Trophoblast cell (in vitro differentiated cells and primary cell): ENCODE measurements around the gene IMPDH1.

ENCODE experiments used
- DNase-seq, 2 donors: peaks; one replicate each; pipeline ENCODE4 v3.0.0-alpha.2; 2016
- H2AFZ ChIP-seq: 2 replicates; pipeline ENCODE4 v1.6.1; 2013; ENCODE audit warnings: low read length, moderate library complexity, mild to moderate bottlenecking; ENCODE audit not compliant: insufficient read depth, poor library complexity
- H2AK5ac ChIP-seq: 2 replicates; pipeline ENCODE4 v1.6.1; 2013; ENCODE audit warnings: mild to moderate bottlenecking, low read length
- H2BK120ac ChIP-seq: 2 replicates; pipeline ENCODE4 v1.6.1; 2013; ENCODE audit warnings: low read length, mild to moderate bottlenecking, moderate library complexity; ENCODE audit not compliant: insufficient read depth, poor library complexity
- H2BK12ac ChIP-seq: 2 replicates; pipeline ENCODE4 v1.6.1; 2013; ENCODE audit warnings: mild to moderate bottlenecking, low read length, moderate library complexity
- H2BK5ac ChIP-seq: 2 replicates; pipeline ENCODE4 v1.6.1; 2013; ENCODE audit warnings: low read length, low read depth, moderate library complexity, mild to moderate bottlenecking; ENCODE audit not compliant: poor library complexity
- H3K14ac ChIP-seq: 2 replicates; pipeline ENCODE4 v1.6.1; 2013; ENCODE audit warnings: mild to moderate bottlenecking, low read length
- H3K18ac ChIP-seq: 2 replicates; pipeline ENCODE4 v1.6.1; 2013; ENCODE audit warnings: mild to moderate bottlenecking, low read length
- H3K23ac ChIP-seq: 2 replicates; pipeline ENCODE4 v1.6.1; 2013; ENCODE audit warnings: low read length
- H3K27ac ChIP-seq: 2 replicates; pipeline ENCODE4 v1.5.1; 2013; ENCODE audit warnings: low read depth, mild to moderate bottlenecking, inconsistent platforms, low read length, moderate library complexity
- H3K27me3 ChIP-seq: 2 replicates; pipeline ENCODE4 v1.6.1; 2013; ENCODE audit warnings: inconsistent platforms, mild to moderate bottlenecking, low read length, moderate library complexity; ENCODE audit not compliant: insufficient read depth
- H3K36me3 ChIP-seq, 2 experiments: 1 replicate in 1 of 2; 2 replicates in 1 of 2; pipeline ENCODE4 v1.6.1; 2013; ENCODE audit warnings: low read length in 2 of 2, mild to moderate bottlenecking in 2 of 2, moderate library complexity in 1 of 2; ENCODE audit not compliant: insufficient read depth in 2 of 2, control insufficient read depth in 1 of 2
- H3K4ac ChIP-seq: 2 replicates; pipeline ENCODE4 v1.6.1; 2013; ENCODE audit warnings: low read depth, mild to moderate bottlenecking, low read length, moderate library complexity
- H3K4me1 ChIP-seq, 2 experiments: 1 replicate in 1 of 2; 2 replicates in 1 of 2; pipeline ENCODE4 v1.6.1; 2013; ENCODE audit warnings: low read length in 2 of 2, mild to moderate bottlenecking in 2 of 2, moderate library complexity in 1 of 2; ENCODE audit not compliant: insufficient read depth in 2 of 2, control insufficient read depth in 1 of 2
- H3K4me2 ChIP-seq: 2 replicates; pipeline ENCODE4 v1.6.1; 2013; ENCODE audit warnings: inconsistent platforms, mild to moderate bottlenecking, low read length, moderate library complexity
- H3K4me3 ChIP-seq: 2 replicates; pipeline ENCODE4 v1.5.1; 2013; ENCODE audit warnings: mild to moderate bottlenecking, low read depth, low read length, inconsistent platforms
- H3K79me1 ChIP-seq: one replicate; pipeline ENCODE4 v1.6.1; 2013; ENCODE audit warnings: low read length
- H3K79me2 ChIP-seq: 2 replicates; pipeline ENCODE4 v1.6.1; 2013; ENCODE audit warnings: low read length, mild to moderate bottlenecking; ENCODE audit not compliant: control insufficient read depth, insufficient read depth, poor library complexity
- H3K9ac ChIP-seq: 2 replicates; pipeline ENCODE4 v1.6.1; 2013; ENCODE audit warnings: mild to moderate bottlenecking, low read length
- H3K9me3 ChIP-seq: 2 replicates; pipeline ENCODE4 v1.6.1; 2013; ENCODE audit warnings: low read depth, mild to moderate bottlenecking, control low read depth, inconsistent platforms, low read length; ENCODE audit not compliant: insufficient read depth
- H4K12ac ChIP-seq: 2 replicates; pipeline ENCODE4 v1.6.1; 2013; ENCODE audit warnings: low read depth, mild to moderate bottlenecking, low read length, moderate library complexity
- H4K8ac ChIP-seq: 2 replicates; pipeline ENCODE4 v1.6.1; 2013; ENCODE audit warnings: low read depth, mild to moderate bottlenecking, low read length, moderate library complexity
- H4K91ac ChIP-seq: one replicate; pipeline ENCODE4 v1.6.1; 2013; ENCODE audit warnings: low read depth, mild to moderate bottlenecking, low read length, moderate library complexity
- WGBS: extraction: QIAGEN DNeasy Blood & Tissue Kit; methylation state at CpG from one replicate; pipeline ENCODE4 v1.1.7; 2013; ENCODE audit warnings: missing lambda C conversion rate; ENCODE audit not compliant: insufficient read length, insufficient coverage; ENCODE audit errors: extremely low coverage; 5-methylcytosine and 5-hydroxymethylcytosine counted together

The IMPDH1 gene

GRCh38 chr7:128404143-128404681 is 5.6 kb downstream of the IMPDH1 start:
- peaks cover 23% of the 10 kb centered on the region for H3K27me3 ChIP-seq
- no peak overlapping the region for H2BK5ac ChIP-seq
- no CpG with 5 or more reads among the region's 9 CpGs for WGBS

DNA sequence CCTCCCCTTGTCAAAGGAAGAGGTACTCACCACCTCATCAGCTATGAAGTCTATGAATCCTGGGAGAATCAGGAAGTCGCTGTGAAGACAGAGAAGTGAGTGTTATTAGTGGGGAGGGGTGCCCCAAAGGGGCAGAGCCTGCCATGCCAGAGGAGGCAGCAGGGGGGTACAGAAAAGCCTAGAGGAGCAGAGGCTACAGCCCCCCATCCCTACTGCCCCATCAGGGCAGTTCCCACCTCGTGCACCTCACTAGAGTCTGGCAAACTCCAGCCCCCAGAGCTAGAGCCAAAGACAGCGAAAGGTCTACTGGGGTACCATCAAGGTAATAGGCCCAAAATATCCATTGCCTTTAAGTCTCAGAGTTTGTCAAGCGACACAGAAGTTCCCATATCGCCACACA is 6.1 kb downstream of the IMPDH1 start:
- no peak for DNase-seq
- Histone ChIP-seq H3K27ac (no peak overlapping the region), H2BK5ac (no peak overlapping the region), H3K4ac (no peak overlapping the region), H4K8ac (no peak overlapping the region), H3K9ac (no peak overlapping the region), H4K12ac (no peak overlapping the region), H3K79me2 (peaks cover 4% of the 10 kb centered on the region), H3K18ac (no peak overlapping the region), H3K9me3 (no peaks in the 10 kb centered on the region), H3K4me3 (no peak overlapping the region), H2AFZ (no peak overlapping the region), H3K79me1 (peaks cover 5% of the 10 kb centered on the region), H3K23ac (no peak overlapping the region), H3K4me2 (no peak overlapping the region), H4K91ac (no peak overlapping the region), H2BK120ac (no peak overlapping the region), H2BK12ac (no peak overlapping the region), H2AK5ac (no peak overlapping the region), H3K27me3 (peaks cover 17% of the 10 kb centered on the region), H3K4me1 (peaks cover 5% of the 10 kb centered on the region in 2 experiments), H3K14ac (no peak overlapping the region), H3K36me3 (peaks cover 7 to 10% of the 10 kb centered on the region in 2 experiments)
- no CpG with 5 or more reads among the region's 5 CpGs for WGBS

More at GRCh38 chr7:128404143-128404681, 5.6 kb downstream of the IMPDH1 start:
- Histone ChIP-seq H2AFZ (no peak overlapping the region), H2AK5ac (no peak overlapping the region), H3K4me2 (no peak overlapping the region), H3K4ac (no peak overlapping the region), H4K91ac (no peak overlapping the region), H3K79me2 (peaks cover 4% of the 10 kb centered on the region), H2BK120ac (no peak overlapping the region), H3K18ac (no peak overlapping the region), H4K12ac (no peak overlapping the region), H3K36me3 (peaks cover 7 to 10% of the 10 kb centered on the region in 2 experiments), H3K4me1 (peaks cover 5 to 10% of the 10 kb centered on the region in 2 experiments), H3K23ac (no peak overlapping the region), H2BK12ac (no peak overlapping the region), H3K79me1 (peaks cover 5% of the 10 kb centered on the region), H3K27ac (no peak overlapping the region), H4K8ac (no peak overlapping the region), H3K14ac (no peak overlapping the region), H3K9ac (no peak overlapping the region), H3K9me3 (no peaks in the 10 kb centered on the region), H3K4me3 (no peak overlapping the region)
- no peak for DNase-seq

DNA sequence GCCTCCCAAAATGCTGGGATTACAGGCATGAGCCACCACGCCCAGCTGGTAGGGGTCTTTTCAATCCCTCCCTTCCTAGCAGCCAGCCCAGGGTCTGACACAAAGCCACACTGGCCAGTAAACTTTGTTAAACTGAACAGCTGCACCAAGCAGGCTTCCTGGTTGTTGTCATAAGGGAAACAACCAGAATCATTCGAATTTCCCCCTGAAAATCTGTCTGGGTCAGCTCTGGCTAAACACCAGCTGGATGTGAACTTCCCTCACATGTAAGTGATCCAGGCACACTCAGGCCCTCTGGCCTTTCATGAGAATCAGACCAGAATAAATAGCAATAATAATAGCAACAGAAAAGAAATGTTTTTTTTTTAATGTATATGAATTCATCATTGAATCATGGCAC is 7.4 kb downstream of the IMPDH1 start:
- Histone ChIP-seq H3K4me3 (no peak overlapping the region), H3K23ac (no peak overlapping the region), H3K27ac (no peak overlapping the region), H3K79me2 (peaks cover 4% of the 10 kb centered on the region), H2AK5ac (no peak overlapping the region), H3K18ac (no peak overlapping the region), H3K4me2 (no peak overlapping the region), H3K9me3 (no peaks in the 10 kb centered on the region), H3K27me3 (peaks cover 15% of the 10 kb centered on the region), H2BK12ac (no peak overlapping the region), H3K79me1 (peaks cover 5% of the 10 kb centered on the region), H3K4ac (no peak overlapping the region), H3K14ac (no peak overlapping the region), H3K9ac (no peak overlapping the region), H4K12ac (no peak overlapping the region), H3K4me1 (peaks cover 4 to 5% of the 10 kb centered on the region in 2 experiments), H2BK5ac (no peak overlapping the region), H2BK120ac (no peak overlapping the region), H2AFZ (no peak overlapping the region), H3K36me3 (peaks cover 7 to 12% of the 10 kb centered on the region in 2 experiments), H4K8ac (no peak overlapping the region), H4K91ac (no peak overlapping the region)
- no CpG with 5 or more reads among the region's 2 CpGs for WGBS
- DNase-seq: no peak

GRCh38 chr7:128400566-128400965 is 9.2 kb downstream of the IMPDH1 start:
- no peak overlapping the region for H2BK5ac ChIP-seq
- H3K4me2 ChIP-seq: no peak overlapping the region
- H3K27me3 ChIP-seq: peaks cover 8% of the 10 kb centered on the region
- H3K14ac ChIP-seq: no peak overlapping the region
- H3K79me2 ChIP-seq: peaks cover 3% of the 10 kb centered on the region
- no peak overlapping the region for H2BK120ac ChIP-seq
- no peak overlapping the region for H4K91ac ChIP-seq
- WGBS: no CpG with 5 or more reads among the region's 5 CpGs
- H3K4me3 ChIP-seq: no peak overlapping the region
- H3K27ac ChIP-seq: no peak overlapping the region
- H3K18ac ChIP-seq: no peak overlapping the region
- H3K4me1 ChIP-seq: peaks cover 4% of the 10 kb centered on the region in 2 experiments
- no peak overlapping the region for H3K4ac ChIP-seq
- H3K9ac ChIP-seq: no peak overlapping the region
- DNase-seq: no peak
- H3K9me3 ChIP-seq: no peaks in the 10 kb centered on the region
- no peak overlapping the region for H2AK5ac ChIP-seq
- H2AFZ ChIP-seq: no peak overlapping the region
- H3K79me1 ChIP-seq: peaks cover 4% of the 10 kb centered on the region
- no peak overlapping the region for H4K12ac ChIP-seq
- H4K8ac ChIP-seq: no peak overlapping the region
- peaks cover 7 to 12% of the 10 kb centered on the region in 2 experiments for H3K36me3 ChIP-seq
- H2BK12ac ChIP-seq: no peak overlapping the region
- no peak overlapping the region for H3K23ac ChIP-seq
